A673 (cell line): Measurements from ENCODE around the gene TENM3. TPM values are rescaled to one million over a fixed set of nuclear protein-coding genes. Genes with fewer than 3 reads are reported as not detected.

ENCODE experiments used
- BruUV-seq: library from RNA; stranded (reverse); fragments of 400-500 nt; replicated peaks from 2 replicates; lab custom pipeline; 2021; lab: Mats Ljungman, UMichigan
- CTCF ChIA-PET: fragments of 300-600 bp; sonication (Branson Sonifier 250); formaldehyde crosslinking; loops from one replicate; lab custom pipeline; 2022; ENCODE audit warnings: antibody characterized with exemption; lab: Charles Lee
- POLR2A ChIA-PET: fragments of 300-600 bp; sonication (Branson Sonifier 250); formaldehyde crosslinking; loops from one replicate; lab custom pipeline; 2022; ENCODE audit warnings: antibody characterized with exemption; ENCODE audit not compliant: low non-redundant PET; lab: Charles Lee
- DNase-seq: peaks from one replicate; pipeline ENCODE4 v3.0.0-alpha.2; 2015; ENCODE audit warnings: low spot score
- H3K27ac ChIP-seq: fragments of 200-600 bp; sonication (generic); 2 replicates; pipeline ENCODE4 v1.5.1; 2016; ENCODE audit warnings: mixed run types, low read depth, mild to moderate bottlenecking, mixed read lengths, antibody characterized with exemption, low read length; ENCODE audit not compliant: poor library complexity, severe bottlenecking
- H3K27me3 ChIP-seq: fragments of 200-600 bp; sonication (generic); replicated peaks from 2 replicates; pipeline ENCODE4 v1.6.1; 2017; ENCODE audit warnings: mixed run types, low read depth, mild to moderate bottlenecking, mixed read lengths, antibody characterized with exemption, low read length; ENCODE audit not compliant: insufficient read depth, poor library complexity
- H3K36me3 ChIP-seq: fragments of 200-600 bp; sonication (generic); 2 replicates; pipeline ENCODE4 v1.6.1; 2016; ENCODE audit warnings: mixed run types, mild to moderate bottlenecking, mixed read lengths, antibody characterized with exemption, low read length; ENCODE audit not compliant: insufficient read depth, poor library complexity, severe bottlenecking
- H3K4me1 ChIP-seq: fragments of 200-600 bp; sonication (generic); 2 replicates; pipeline ENCODE4 v1.6.1; 2017; ENCODE audit warnings: mixed run types, mild to moderate bottlenecking, mixed read lengths, antibody characterized with exemption, low read length; ENCODE audit not compliant: insufficient read depth, poor library complexity, severe bottlenecking
- H3K4me3 ChIP-seq: fragments of 200-600 bp; sonication (generic); 2 replicates; pipeline ENCODE4 v1.5.1; 2016; ENCODE audit warnings: low read depth, mixed run types, mild to moderate bottlenecking, mixed read lengths, low read length; ENCODE audit not compliant: poor library complexity, severe bottlenecking
- H3K9me3 ChIP-seq: fragments of 200-600 bp; sonication (generic); 2 replicates; pipeline ENCODE4 v1.6.1; 2016; ENCODE audit warnings: mixed run types, low read depth, mild to moderate bottlenecking, mixed read lengths, antibody characterized with exemption, low read length; ENCODE audit not compliant: poor library complexity, severe bottlenecking
- EZH2 ChIP-seq: fragments of 200-600 bp; sonication (generic); IDR thresholded peaks from 2 replicates; pipeline ENCODE4 v1.6.1; 2017; ENCODE audit warnings: borderline replicate concordance, low read depth, mild to moderate bottlenecking, mixed read lengths, antibody characterized with exemption, low read length; ENCODE audit not compliant: poor library complexity, severe bottlenecking
- intact Hi-C: fragments of 100-400 bp; cut with micrococcal nuclease; formaldehyde crosslinking; loops from one replicate; pipeline ENCODE4 v1.10.0; 2022; ENCODE audit not compliant: unreplicated experiment
- total RNA-seq: library from RNA; stranded (reverse); gene quantifications from 2 replicates; pipeline ENCODE4 v1.2.3, GENCODE V29; 2021
- TF ChIP-seq, protein P1 (sequence below): fragments of 300-800, 200-600 bp; sonication (generic); conservative IDR thresholded peaks from 2 replicates; pipeline ENCODE4 v1.5.1; 2017; ENCODE audit warnings: low read depth, mild to moderate bottlenecking, antibody characterized with exemption, low read length, moderate library complexity, mixed read lengths

Gene TENM3
- total RNA-seq, 1 experiment from 2014 or later = 26.4 TPM

DNA sequence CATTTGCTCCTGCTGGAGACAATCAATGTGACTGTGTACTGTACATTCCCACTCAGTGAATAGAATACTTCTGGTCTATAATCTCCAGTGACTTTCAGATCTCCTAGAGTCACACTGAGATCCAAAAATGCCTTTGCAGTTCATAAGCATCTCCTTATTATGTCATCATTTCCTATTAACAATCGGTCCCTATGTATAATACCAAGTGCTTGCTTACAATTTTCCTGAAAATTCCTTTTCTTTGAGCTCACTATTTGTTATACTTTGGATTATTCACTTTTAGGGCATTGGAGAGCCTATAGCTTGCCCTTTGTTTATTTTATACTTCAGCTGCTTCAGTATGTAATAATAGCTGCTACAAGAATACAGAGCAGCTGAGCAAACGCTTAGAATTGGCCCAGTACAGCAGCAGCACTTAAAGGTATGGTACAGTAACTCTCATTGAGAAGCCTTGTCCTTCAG is 361.0 kb downstream of the TENM3 start:
- Histone ChIP-seq H3K4me3 (no peak overlapping the region), H3K9me3 (no peaks in the 10 kb centered on the region), H3K27ac (no peak overlapping the region), H3K27me3 (no peaks in the 10 kb centered on the region), H3K36me3 (no peaks in the 10 kb centered on the region), H3K4me1 (no peaks in the 10 kb centered on the region)
- peak; percentile 9 for DNase-seq
- CTCF ChIA-PET = no interaction called here
- intact Hi-C loops = no loop called here
- BruUV-seq = no TSS peak
- POLR2A ChIA-PET = no interaction called here
- TF ChIP-seq, protein P1, sequence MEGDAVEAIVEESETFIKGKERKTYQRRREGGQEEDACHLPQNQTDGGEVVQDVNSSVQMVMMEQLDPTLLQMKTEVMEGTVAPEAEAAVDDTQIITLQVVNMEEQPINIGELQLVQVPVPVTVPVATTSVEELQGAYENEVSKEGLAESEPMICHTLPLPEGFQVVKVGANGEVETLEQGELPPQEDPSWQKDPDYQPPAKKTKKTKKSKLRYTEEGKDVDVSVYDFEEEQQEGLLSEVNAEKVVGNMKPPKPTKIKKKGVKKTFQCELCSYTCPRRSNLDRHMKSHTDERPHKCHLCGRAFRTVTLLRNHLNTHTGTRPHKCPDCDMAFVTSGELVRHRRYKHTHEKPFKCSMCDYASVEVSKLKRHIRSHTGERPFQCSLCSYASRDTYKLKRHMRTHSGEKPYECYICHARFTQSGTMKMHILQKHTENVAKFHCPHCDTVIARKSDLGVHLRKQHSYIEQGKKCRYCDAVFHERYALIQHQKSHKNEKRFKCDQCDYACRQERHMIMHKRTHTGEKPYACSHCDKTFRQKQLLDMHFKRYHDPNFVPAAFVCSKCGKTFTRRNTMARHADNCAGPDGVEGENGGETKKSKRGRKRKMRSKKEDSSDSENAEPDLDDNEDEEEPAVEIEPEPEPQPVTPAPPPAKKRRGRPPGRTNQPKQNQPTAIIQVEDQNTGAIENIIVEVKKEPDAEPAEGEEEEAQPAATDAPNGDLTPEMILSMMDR = no peak
- TF ChIP-seq EZH2 = no peak

DNA sequence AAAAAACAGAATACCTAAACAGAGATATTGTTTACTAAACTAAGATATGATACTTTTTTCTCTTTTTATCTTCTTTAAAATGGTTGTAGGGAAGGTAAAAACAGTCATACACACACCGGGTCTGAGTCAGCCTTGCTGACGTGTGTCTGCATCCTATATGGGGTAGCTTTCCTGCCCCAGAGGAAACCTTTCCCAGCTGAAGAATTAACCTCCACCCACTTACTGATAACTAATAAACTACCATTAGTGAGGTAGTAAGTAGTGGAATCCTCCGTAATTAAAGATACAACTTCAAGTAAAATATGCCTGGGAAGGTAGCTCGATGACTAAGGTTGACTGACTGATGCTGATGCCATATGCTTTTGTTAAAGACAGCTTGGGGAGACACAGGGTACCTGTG is 361.8 kb downstream of the TENM3 start:
- no TSS peak for BruUV-seq
- Histone ChIP-seq H3K27ac (no peak overlapping the region), H3K4me1 (no peaks in the 10 kb centered on the region), H3K27me3 (no peaks in the 10 kb centered on the region), H3K9me3 (no peaks in the 10 kb centered on the region), H3K36me3 (no peaks in the 10 kb centered on the region), H3K4me3 (no peak overlapping the region)
- ChIA-PET POLR2A (no interaction called here), CTCF (interaction anchor here (0.6 kb wide), 1 partner anchor 621 kb away, joined by 3 read pairs; no protein-coding TSS in a partner anchor)
- intact Hi-C loops = no loop called here
- DNase-seq = no peak
- TF ChIP-seq, protein P1 = no peak
- TF ChIP-seq EZH2 = no peak

DNA sequence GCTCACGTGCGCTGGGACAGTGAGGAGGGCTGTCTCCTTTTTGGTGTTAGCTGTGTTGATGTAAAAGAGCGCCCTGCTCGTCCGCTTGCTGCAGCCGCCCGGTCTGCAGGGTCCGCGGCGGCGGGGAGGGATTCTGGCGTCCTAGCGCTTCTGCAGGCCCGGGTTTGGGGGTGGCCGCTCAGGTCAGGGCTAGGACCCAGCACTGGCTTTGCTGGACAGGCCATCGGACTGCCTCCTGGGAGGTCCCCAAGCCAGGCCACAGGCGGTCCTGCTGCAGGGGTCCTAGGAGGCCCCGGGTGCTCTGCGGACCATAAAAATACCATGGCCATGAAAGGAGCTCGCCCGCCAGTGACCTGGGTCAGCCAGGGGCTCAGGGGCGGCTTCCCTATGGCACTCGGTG is 365.3 kb downstream of the TENM3 start:
- intact Hi-C loops = no loop called here

More for the DNA sequence above, 365.3 kb downstream of the TENM3 start:
- H3K27me3 ChIP-seq = no peaks in the 10 kb centered on the region
- BruUV-seq = no TSS peak
- H3K27ac ChIP-seq = no peak overlapping the region
- ChIA-PET CTCF (no interaction called here), POLR2A (no interaction called here)
- H3K4me3 ChIP-seq = no peak overlapping the region
- no peak for DNase-seq
- H3K4me1 ChIP-seq = no peaks in the 10 kb centered on the region
- no peaks in the 10 kb centered on the region for H3K9me3 ChIP-seq
- no peaks in the 10 kb centered on the region for H3K36me3 ChIP-seq
- TF ChIP-seq, protein P1 = no peak
- no peak for TF ChIP-seq EZH2
